HEK293 (cell line): ENCODE results near the gene UBAC2.

Experiments
- CTCF ChIA-PET: fragments of 350-600 bp; formaldehyde crosslinking; extraction: SDS; loops from one replicate; lab custom pipeline; 2021; ENCODE audit warnings: antibody characterized with exemption; lab: Yijun Ruan, JAX
- POLR2A ChIA-PET: fragments of 300-600 bp; formaldehyde crosslinking; extraction: SDS; loops from one replicate; lab custom pipeline; 2020; ENCODE audit warnings: antibody characterized with exemption, inconsistent platforms; lab: Yijun Ruan, JAX
- H3K27ac ChIP-seq: fragments of 200-500 bp; sonication (Bioruptor generic); 2 replicates; pipeline ENCODE4 v1.5.1; 2014; ENCODE audit warnings: low read depth, low read length, control low read depth, inconsistent platforms; ENCODE audit errors: extremely low read depth
- H3K36me3 ChIP-seq, 2 experiments: fragments of 200-500 bp in 1 of 2; sonication (Bioruptor generic) in 1 of 2; 1 replicate in 1 of 2; 2 replicates in 1 of 2; pipeline ENCODE4 v1.5.1; 2014 to 2017; ENCODE audit warnings: inconsistent platforms in 2 of 2, low read length in 2 of 2; ENCODE audit not compliant: control insufficient read depth in 2 of 2, insufficient read depth in 1 of 2
- H3K4me1 ChIP-seq: fragments of 200-500 bp; sonication (Bioruptor generic); 2 replicates; pipeline ENCODE4 v1.5.1; 2014; ENCODE audit warnings: mild to moderate bottlenecking, low read length, inconsistent platforms; ENCODE audit not compliant: control insufficient read depth, insufficient read depth
- H3K4me3 ChIP-seq: 2 replicates; pipeline ENCODE4 v1.5.1; 2011; ENCODE audit warnings: low read depth, mild to moderate bottlenecking, control low read depth, low read length, moderate library complexity
- H3K9me3 ChIP-seq: fragments of 200-500 bp; sonication (Bioruptor generic); 2 replicates; pipeline ENCODE4 v1.5.1; 2014; ENCODE audit warnings: low read depth, low read length, inconsistent platforms; ENCODE audit not compliant: control insufficient read depth, insufficient read depth
- EGR2 ChIP-seq: fragments of 450-650 bp; formaldehyde crosslinking; IDR thresholded peaks from 2 replicates; pipeline ENCODE4 v1.5.1; 2016; ENCODE audit warnings: low read depth, missing biosample characterization, missing genetic modification characterization
- HOXA7 ChIP-seq: sonication (generic); formaldehyde crosslinking; IDR thresholded peaks from 2 replicates; pipeline ENCODE4 v1.8.1; 2022; ENCODE audit warnings: missing genetic modification reagents, borderline replicate concordance
- KLF7 ChIP-seq: fragments of 450-650 bp; formaldehyde crosslinking; IDR thresholded peaks from 2 replicates; pipeline ENCODE4 v1.5.1; 2016; ENCODE audit warnings: missing biosample characterization, missing genetic modification characterization, borderline replicate concordance
- OSR2 ChIP-seq: fragments of 450-650 bp; formaldehyde crosslinking; IDR thresholded peaks from 2 replicates; pipeline ENCODE4 v1.5.1; 2016; ENCODE audit warnings: missing biosample characterization, missing genetic modification characterization
- PATZ1 ChIP-seq: fragments of 450-650 bp; formaldehyde crosslinking; IDR thresholded peaks from 2 replicates; pipeline ENCODE4 v1.5.1; 2016; ENCODE audit warnings: missing biosample characterization, missing genetic modification characterization
- PRDM1 ChIP-seq: fragments of 450-650 bp; formaldehyde crosslinking; IDR thresholded peaks from 2 replicates; pipeline ENCODE4; 2016; ENCODE audit warnings: missing biosample characterization, missing genetic modification characterization
- SCRT2 ChIP-seq: fragments of 450-650 bp; formaldehyde crosslinking; IDR thresholded peaks from 2 replicates; pipeline ENCODE4 v1.5.1; 2016; ENCODE audit warnings: missing biosample characterization, missing genetic modification characterization
- SETDB1 ChIP-seq: IDR thresholded peaks from one replicate; pipeline ENCODE4 v1.6.1; 2017; ENCODE audit warnings: mild to moderate bottlenecking, low read length, moderate library complexity, mixed read lengths; ENCODE audit not compliant: insufficient read length
- ZBTB20 ChIP-seq: fragments of 450-650 bp; formaldehyde crosslinking; IDR thresholded peaks from 2 replicates; pipeline ENCODE4 v1.5.1; 2016; ENCODE audit warnings: missing biosample characterization, missing genetic modification characterization
- ZFHX2 ChIP-seq: fragments of 450-650 bp; formaldehyde crosslinking; conservative IDR thresholded peaks from 2 replicates; pipeline ENCODE4 v1.5.1; 2016; ENCODE audit warnings: missing biosample characterization, missing genetic modification characterization
- ZFP3 ChIP-seq: fragments of 450-650 bp; formaldehyde crosslinking; IDR thresholded peaks from 2 replicates; pipeline ENCODE4 v1.5.1; 2016; ENCODE audit warnings: low read depth, missing biosample characterization, missing genetic modification characterization
- ZNF132 ChIP-seq: fragments of 450-650 bp; formaldehyde crosslinking; IDR thresholded peaks from 2 replicates; pipeline ENCODE4 v1.5.1; 2017; ENCODE audit warnings: missing biosample characterization, missing genetic modification characterization, borderline replicate concordance
- ZNF140 ChIP-seq: fragments of 450-650 bp; formaldehyde crosslinking; IDR thresholded peaks from 2 replicates; pipeline ENCODE4 v1.5.1; 2016; ENCODE audit warnings: missing biosample characterization, missing genetic modification characterization
- ZNF16 ChIP-seq: fragments of 450-650 bp; formaldehyde crosslinking; IDR thresholded peaks from 2 replicates; pipeline ENCODE4 v1.5.1; 2016; ENCODE audit warnings: low read depth, missing biosample characterization, missing genetic modification characterization
- ZNF184 ChIP-seq: fragments of 450-650 bp; IDR thresholded peaks from 2 replicates; pipeline ENCODE4 v1.5.1; 2018; ENCODE audit warnings: missing biosample characterization, mild to moderate bottlenecking, missing genetic modification characterization
- ZNF2 ChIP-seq: fragments of 450-650 bp; formaldehyde crosslinking; IDR thresholded peaks from 2 replicates; pipeline ENCODE4 v1.5.1; 2016; ENCODE audit warnings: missing biosample characterization, missing genetic modification characterization
- ZNF202 ChIP-seq: fragments of 450-650 bp; formaldehyde crosslinking; IDR thresholded peaks from 2 replicates; pipeline ENCODE4 v1.5.1; 2016; ENCODE audit warnings: missing biosample characterization, missing genetic modification characterization, borderline replicate concordance
- ZNF341 ChIP-seq: fragments of 450-650 bp; formaldehyde crosslinking; IDR thresholded peaks from 2 replicates; pipeline ENCODE4; 2016; ENCODE audit warnings: low read depth, missing biosample characterization, missing genetic modification characterization
- ZNF362 ChIP-seq: fragments of 450-650 bp; formaldehyde crosslinking; IDR thresholded peaks from 2 replicates; pipeline ENCODE4 v1.5.1; 2016; ENCODE audit warnings: missing biosample characterization, missing genetic modification characterization
- ZNF513 ChIP-seq: fragments of 450-650 bp; IDR thresholded peaks from 2 replicates; pipeline ENCODE4 v1.5.1; 2018; ENCODE audit warnings: missing biosample characterization, missing genetic modification characterization
- ZNF544 ChIP-seq: fragments of 450-650 bp; formaldehyde crosslinking; IDR thresholded peaks from 2 replicates; pipeline ENCODE4 v1.5.0; 2017; ENCODE audit warnings: missing biosample characterization, missing genetic modification characterization
- ZNF571 ChIP-seq: fragments of 450-650 bp; formaldehyde crosslinking; IDR thresholded peaks from 2 replicates; pipeline ENCODE4 v1.5.0; 2017; ENCODE audit warnings: missing biosample characterization, missing genetic modification characterization
- ZNF707 ChIP-seq: fragments of 450-650 bp; formaldehyde crosslinking; IDR thresholded peaks from 2 replicates; pipeline ENCODE4 v1.5.1; 2016; ENCODE audit warnings: missing biosample characterization, missing genetic modification characterization
- TF ChIP-seq, protein P1 (sequence below): fragments of 450-650 bp; formaldehyde crosslinking; IDR thresholded peaks from 2 replicates; pipeline ENCODE4 v1.5.1; 2017; ENCODE audit warnings: missing biosample characterization, missing genetic modification characterization
- TF ChIP-seq, protein P2 (sequence below): fragments of 450-650 bp; formaldehyde crosslinking; IDR thresholded peaks from 2 replicates; pipeline ENCODE4 v1.5.1; 2016; ENCODE audit warnings: missing biosample characterization, missing genetic modification characterization, low read depth

Gene UBAC2

GRCh38 chr13:99290894-99291293 is 90.2 kb downstream of the UBAC2 start (continued):
- TF ChIP-seq ZNF16 (tag by site-specific recombination) (no peak), SCRT2 (tag by site-specific recombination) (no peak), ZNF707 (tag by site-specific recombination) (no peak), SETDB1 (no peak), ZNF513 (tag by site-specific recombination) (no peak), ZNF184 (no peak)

DNA sequence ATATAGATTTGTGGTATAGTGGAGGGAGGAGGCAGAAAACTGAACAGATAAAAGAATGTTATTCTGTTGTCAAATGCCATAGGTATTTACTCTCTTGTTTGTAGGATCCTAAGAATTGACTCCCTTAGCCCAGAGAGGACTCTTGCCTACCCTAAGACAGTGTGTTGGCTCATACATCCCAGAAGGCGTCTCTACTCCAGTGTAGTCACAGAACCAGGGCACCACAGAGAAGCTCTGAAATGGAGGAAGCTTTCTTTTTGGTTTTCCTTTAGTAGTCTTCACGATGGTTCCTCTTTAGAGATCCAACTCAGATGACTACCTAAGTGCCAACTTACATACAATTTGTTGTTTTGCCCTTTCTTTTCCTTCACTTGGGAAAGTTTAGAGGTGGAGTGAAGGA is 92.5 kb downstream of the UBAC2 start:
- no peak overlapping the region for H3K27ac ChIP-seq
- no peaks in the 10 kb centered on the region for H3K4me1 ChIP-seq
- POLR2A ChIA-PET, result interaction anchor here (0.7 kb wide), 1 partner anchor 69 kb away, joined by 3 read pairs; no protein-coding TSS in a partner anchor
- H3K4me3 ChIP-seq, result no peak overlapping the region
- no peaks in the 10 kb centered on the region for H3K9me3 ChIP-seq
- no peak for TF ChIP-seq ZNF341 (tag by site-specific recombination)
- no peak for TF ChIP-seq OSR2 (tag by site-specific recombination)
- TF ChIP-seq, protein P1, sequence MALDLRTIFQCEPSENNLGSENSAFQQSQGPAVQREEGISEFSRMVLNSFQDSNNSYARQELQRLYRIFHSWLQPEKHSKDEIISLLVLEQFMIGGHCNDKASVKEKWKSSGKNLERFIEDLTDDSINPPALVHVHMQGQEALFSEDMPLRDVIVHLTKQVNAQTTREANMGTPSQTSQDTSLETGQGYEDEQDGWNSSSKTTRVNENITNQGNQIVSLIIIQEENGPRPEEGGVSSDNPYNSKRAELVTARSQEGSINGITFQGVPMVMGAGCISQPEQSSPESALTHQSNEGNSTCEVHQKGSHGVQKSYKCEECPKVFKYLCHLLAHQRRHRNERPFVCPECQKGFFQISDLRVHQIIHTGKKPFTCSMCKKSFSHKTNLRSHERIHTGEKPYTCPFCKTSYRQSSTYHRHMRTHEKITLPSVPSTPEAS, result no peak
- TF ChIP-seq PRDM1 (tag by site-specific recombination), result 0 out of 2 replicates have a peak, but pooled peaks have one; percentile 36
- no peak for TF ChIP-seq ZNF544 (tag by site-specific recombination)
- TF ChIP-seq ZNF202 (tag by site-specific recombination), result no peak
- H3K36me3 ChIP-seq, result no peaks in the 10 kb centered on the region
- CTCF ChIA-PET, result interaction anchor here (0.6 to 1.3 kb wide), 2 partner anchors 19 to 24 kb away, joined by 3 read pairs; no protein-coding TSS in a partner anchor

DNA sequence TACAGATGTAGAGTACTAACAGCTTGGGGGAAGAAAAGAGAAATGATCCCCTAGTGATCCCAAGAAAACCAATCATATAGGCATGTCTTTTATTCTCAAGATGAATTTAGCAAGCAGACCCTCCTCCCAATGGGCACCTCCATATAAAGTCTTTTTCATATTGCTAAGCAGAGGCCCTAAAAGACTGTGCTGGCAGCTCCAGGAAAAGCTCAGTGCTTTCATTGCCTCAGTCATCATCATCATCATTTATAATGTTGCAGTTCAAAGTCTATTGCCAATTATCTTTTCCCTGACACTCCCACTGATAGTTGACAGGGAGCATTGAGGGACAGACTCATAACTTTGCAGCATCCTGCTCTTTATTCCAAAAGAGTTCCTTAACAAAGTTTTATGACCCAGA is 93.5 kb downstream of the UBAC2 start:
- CTCF ChIA-PET, result interaction anchor here (0.9 kb wide), 1 partner anchor 11 kb away, joined by 4 read pairs; no protein-coding TSS in a partner anchor

More for the DNA sequence above, 93.5 kb downstream of the UBAC2 start:
- TF ChIP-seq PATZ1 (tag by site-specific recombination) (no peak), ZNF140 (tag by site-specific recombination) (no peak), EGR2 (tag by site-specific recombination) (no peak), ZBTB20 (tag by site-specific recombination) (no peak), ZNF132 (tag by site-specific recombination) (no peak), ZFP3 (tag by site-specific recombination) (no peak), ZNF2 (no peak), ZNF571 (no peak), ZNF362 (tag by site-specific recombination) (no peak), HOXA7 (CRISPR knock-in tag) (no peak), ZFHX2 (tag by site-specific recombination) (no peak), KLF7 (no peak)
- TF ChIP-seq, protein P2, sequence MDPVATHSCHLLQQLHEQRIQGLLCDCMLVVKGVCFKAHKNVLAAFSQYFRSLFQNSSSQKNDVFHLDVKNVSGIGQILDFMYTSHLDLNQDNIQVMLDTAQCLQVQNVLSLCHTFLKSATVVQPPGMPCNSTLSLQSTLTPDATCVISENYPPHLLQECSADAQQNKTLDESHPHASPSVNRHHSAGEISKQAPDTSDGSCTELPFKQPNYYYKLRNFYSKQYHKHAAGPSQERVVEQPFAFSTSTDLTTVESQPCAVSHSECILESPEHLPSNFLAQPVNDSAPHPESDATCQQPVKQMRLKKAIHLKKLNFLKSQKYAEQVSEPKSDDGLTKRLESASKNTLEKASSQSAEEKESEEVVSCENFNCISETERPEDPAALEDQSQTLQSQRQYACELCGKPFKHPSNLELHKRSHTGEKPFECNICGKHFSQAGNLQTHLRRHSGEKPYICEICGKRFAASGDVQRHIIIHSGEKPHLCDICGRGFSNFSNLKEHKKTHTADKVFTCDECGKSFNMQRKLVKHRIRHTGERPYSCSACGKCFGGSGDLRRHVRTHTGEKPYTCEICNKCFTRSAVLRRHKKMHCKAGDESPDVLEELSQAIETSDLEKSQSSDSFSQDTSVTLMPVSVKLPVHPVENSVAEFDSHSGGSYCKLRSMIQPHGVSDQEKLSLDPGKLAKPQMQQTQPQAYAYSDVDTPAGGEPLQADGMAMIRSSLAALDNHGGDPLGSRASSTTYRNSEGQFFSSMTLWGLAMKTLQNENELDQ (tag by site-specific recombination), result no peak
- TF ChIP-seq, all 188 proteins: peak for 0
- no peaks in the 10 kb centered on the region for H3K4me1 ChIP-seq
- H3K4me3 ChIP-seq, result no peak overlapping the region
- no peak overlapping the region for H3K27ac ChIP-seq
- POLR2A ChIA-PET, result no interaction called here
- H3K9me3 ChIP-seq, result no peaks in the 10 kb centered on the region
- no peaks in the 10 kb centered on the region for H3K36me3 ChIP-seq
